ENCODE results near the gene BLMH.
"Not testable (repeated sequence)": the region's sequence is repeated elsewhere in the genome, so short reads cannot be mapped to it uniquely, and the experiment has no call there.

BLMH gene

GRCh38 chr17:30244853-30245385 lies 46.8 kb downstream of the BLMH start:
- no peak for DNase-seq

GRCh38 chr17:30243568-30243967 lies 48.2 kb downstream of the BLMH start:
- DNase-seq = no peak

GRCh38 chr17:30243002-30243401 lies 48.7 kb downstream of the BLMH start:
- no peak for DNase-seq

GRCh38 chr17:30241051-30241450 lies 50.7 kb downstream of the BLMH start:
- DNase-seq = no peak

GRCh38 chr17:30240177-30240576 lies 51.6 kb downstream of the BLMH start:
- DNase-seq = no peak

- no peak for DNase-seq
Observed at GRCh38 chr17:30239089-30239462, 52.7 kb downstream of the BLMH start.

GRCh38 chr17:30238387-30239088 lies 53.2 kb downstream of the BLMH start:
- no peak for DNase-seq

GRCh38 chr17:30238003-30238344 lies 53.8 kb downstream of the BLMH start:
- no peak for DNase-seq

GRCh38 chr17:30237296-30238002 lies 54.3 kb downstream of the BLMH start:
- no peak for DNase-seq

- DNase-seq = no peak
Observed at GRCh38 chr17:30236766-30237165, 55.0 kb downstream of the BLMH start.

- DNase-seq = no peak
Observed at GRCh38 chr17:30236297-30236624, 55.5 kb downstream of the BLMH start.

- no peak for DNase-seq
Observed at GRCh38 chr17:30235386-30236296, 56.1 kb downstream of the BLMH start, which contains the start of gene SLC6A4. Gene SLC6A4, minus strand, starts transcription at chr17:30235697. Its CDS starts 13,739 bp downstream, at chr17:30221958.

GRCh38 chr17:30234964-30235363 lies 56.8 kb downstream of the BLMH start:
- DNase-seq = no peak

GRCh38 chr17:30234296-30234695 lies 57.4 kb downstream of the BLMH start:
- DNase-seq = no peak

- no peak for DNase-seq
Observed at GRCh38 chr17:30232824-30233427, 58.8 kb downstream of the BLMH start.

GRCh38 chr17:30232015-30232823 lies 59.5 kb downstream of the BLMH start:
- DNase-seq = no peak

GRCh38 chr17:30230596-30231125 lies 61.1 kb downstream of the BLMH start:
- no peak for DNase-seq

- not testable (repeated sequence) for DNase-seq
Observed at GRCh38 chr17:30230009-30230408, 61.7 kb downstream of the BLMH start.

- DNase-seq = no peak
Observed at GRCh38 chr17:30229012-30229411, 62.7 kb downstream of the BLMH start.

- DNase-seq = no peak
Observed at GRCh38 chr17:30228011-30228410, 63.7 kb downstream of the BLMH start.

GRCh38 chr17:30226878-30227277 lies 64.9 kb downstream of the BLMH start:
- DNase-seq = no peak
